K562 (cell line): Measurements from ENCODE around the gene TENT4A. TPM values are rescaled to one million over a fixed set of nuclear protein-coding genes. Genes with fewer than 3 reads are reported as not detected.
A peak's percentile ranks its signal among the peaks of the same experiment; 100 is the strongest.

Experiments
- BHLHE40 ChIP-seq: IDR thresholded peaks from 2 replicates; pipeline ENCODE4 v1.6.1; 2011; ENCODE audit warnings: low read length, improper control_type of control experiment
- CEBPB ChIP-seq: fragments of 450-650 bp; IDR thresholded peaks from 2 replicates; pipeline ENCODE4 v1.6.1; 2016; ENCODE audit warnings: missing genetic modification characterization, missing compliant biosample characterization
- FOSL1 ChIP-seq: fragments of 200-800 bp; sonication (Bioruptor generic); conservative IDR thresholded peaks from 2 replicates; pipeline ENCODE4 v1.6.1; 2016; ENCODE audit warnings: missing genetic modification characterization, missing compliant biosample characterization
- MBD2 ChIP-seq: sonication (generic); IDR thresholded peaks from 2 replicates; pipeline ENCODE4 v1.6.1; 2016; ENCODE audit warnings: low read depth, borderline replicate concordance
- MCM2 ChIP-seq: fragments of 450-650 bp; IDR thresholded peaks from 2 replicates; pipeline ENCODE4 v1.6.1; 2017; ENCODE audit warnings: low read depth, mild to moderate bottlenecking
- NR2C2 ChIP-seq, 2 experiments: fragments of 200-800 bp in 1 of 2; sonication (Bioruptor generic) in 1 of 2; sonication (generic) in 1 of 2; formaldehyde crosslinking in 1 of 2; IDR thresholded peaks; 2 replicates each; pipeline versions ENCODE4 v1.6.1 to v1.8.0; 2016 to 2022; ENCODE audit warnings: mild to moderate bottlenecking in 1 of 2, missing compliant biosample characterization in 1 of 2, missing genetic modification characterization in 1 of 2, missing genetic modification reagents in 1 of 2
- RBBP5 ChIP-seq: fragments of 200-600 bp; sonication (generic); IDR thresholded peaks from 2 replicates; pipeline ENCODE4 v1.6.1; 2012; ENCODE audit warnings: borderline replicate concordance, mild to moderate bottlenecking, low read length, control low read depth, inconsistent platforms; ENCODE audit not compliant: insufficient read depth, poor library complexity, severe bottlenecking
- ZNF384 ChIP-seq: IDR thresholded peaks from 2 replicates; pipeline ENCODE4 v1.6.1; 2012; ENCODE audit warnings: low read depth, low read length, improper control_type of control experiment
- ZNF785 ChIP-seq: fragments of 250-450 bp; sonication (Bioruptor Pico); IDR thresholded peaks from 2 replicates; pipeline ENCODE4 v1.4.0; 2020; ENCODE audit warnings: mild to moderate bottlenecking
- polyA plus RNA-seq, 8 experiments: library from polyadenylated mRNA; depleted of rRNA in 4 of 8; stranded (reverse) in 5 of 8; unstranded in 3 of 8; fragments of >200 nt; fragmentation: Nextera tagmentation in 2 of 8; fragmentation: Illumina TruSeq in 1 of 8; extraction: Ambion mirVana in 2 of 8; extraction: Trizol in 1 of 8; gene quantifications; 2 replicates each; pipeline versions ENCODE4 v1.2.1 to v1.2.3, GENCODE V29; 2011 to 2014; ENCODE audit warnings: inconsistent platforms in 1 of 8, missing spikeins in 1 of 8
- total RNA-seq, 7 experiments: library from RNA; depleted of rRNA in 6 of 7; stranded (reverse); fragments of >200 nt in 6 of 7; fragmentation: Illumina TruSeq in 2 of 7; extraction: Trizol in 2 of 7; gene quantifications; 2 replicates each; pipeline versions ENCODE4 v1.2.1 to v1.2.3, GENCODE V29; 2011 to 2021; ENCODE audit warnings: low replicate concordance in 1 of 7
- TF ChIP-seq, protein P1 (sequence below): sonication (generic); formaldehyde crosslinking; IDR thresholded peaks from 2 replicates; pipeline ENCODE4 v1.5.0; 2020; ENCODE audit warnings: missing genetic modification reagents
- TF ChIP-seq, protein P2 (sequence below): sonication (generic); formaldehyde crosslinking; IDR thresholded peaks from 2 replicates; pipeline ENCODE4 v1.8.0; 2022; ENCODE audit warnings: missing genetic modification reagents, mild to moderate bottlenecking, moderate library complexity, borderline replicate concordance
- TF ChIP-seq, protein P3 (sequence below), 3 experiments: IDR thresholded peaks in 2 of 3; conservative IDR thresholded peaks in 1 of 3; 2 replicates each; pipeline ENCODE4 v1.5.1; 2011 to 2012; ENCODE audit warnings: low read length in 3 of 3, mild to moderate bottlenecking in 3 of 3, control low read depth in 2 of 3, improper control_type of control experiment in 1 of 3, inconsistent platforms in 1 of 3, low read depth in 1 of 3, mixed read lengths in 1 of 3, moderate library complexity in 1 of 3; ENCODE audit not compliant: insufficient read depth in 2 of 3
- TF ChIP-seq, protein P4 (sequence below), 2 experiments: fragments of 450-650 bp; formaldehyde crosslinking in 1 of 2; IDR thresholded peaks; 2 replicates each; pipeline versions ENCODE4 v1.4.0 to v1.6.1; 2014 to 2020; ENCODE audit warnings: mild to moderate bottlenecking in 2 of 2, borderline replicate concordance in 1 of 2, low read depth in 1 of 2

TENT4A gene
- total and polyA plus RNA-seq, 9 of the 15 experiments (the other 6 are each of a cell fraction or from before 2014, with no cell fraction given), result 1.3 to 27.3 (median 13.0) TPM

DNA sequence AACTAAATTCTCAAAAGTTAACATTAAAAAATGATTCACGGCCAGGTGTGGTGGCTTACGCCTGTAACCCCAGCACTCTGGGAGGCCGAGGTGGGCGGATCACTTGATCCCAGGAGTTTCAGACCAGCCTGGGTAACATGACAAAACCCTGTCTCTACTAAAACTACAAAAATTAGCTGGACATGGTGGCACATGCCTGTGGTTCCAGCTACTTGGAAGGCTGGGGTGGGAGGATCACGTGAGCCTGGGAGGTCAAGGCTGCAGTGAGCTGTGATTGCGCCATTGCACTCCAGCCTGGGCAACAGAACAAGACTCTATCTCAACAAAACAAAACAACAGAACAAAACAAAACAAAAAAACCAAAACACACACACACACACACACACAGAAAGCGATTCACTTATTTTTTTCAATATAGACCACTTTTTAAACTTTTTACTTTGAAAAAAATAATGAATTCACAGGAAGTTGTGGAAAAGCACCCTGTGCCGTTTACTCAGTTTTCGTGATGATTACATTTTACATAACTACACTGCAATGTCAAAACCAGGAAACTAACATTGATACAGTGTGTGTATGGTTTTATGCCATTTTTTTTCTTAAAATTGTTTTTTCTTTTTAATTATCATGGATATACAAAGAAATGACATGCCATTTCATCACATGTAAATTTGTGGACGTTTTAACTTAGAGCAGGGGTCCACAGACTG is 73.7 kb downstream of the TENT4A start (continued):
- TF ChIP-seq ZNF384, result no peak
- TF ChIP-seq, protein P1, sequence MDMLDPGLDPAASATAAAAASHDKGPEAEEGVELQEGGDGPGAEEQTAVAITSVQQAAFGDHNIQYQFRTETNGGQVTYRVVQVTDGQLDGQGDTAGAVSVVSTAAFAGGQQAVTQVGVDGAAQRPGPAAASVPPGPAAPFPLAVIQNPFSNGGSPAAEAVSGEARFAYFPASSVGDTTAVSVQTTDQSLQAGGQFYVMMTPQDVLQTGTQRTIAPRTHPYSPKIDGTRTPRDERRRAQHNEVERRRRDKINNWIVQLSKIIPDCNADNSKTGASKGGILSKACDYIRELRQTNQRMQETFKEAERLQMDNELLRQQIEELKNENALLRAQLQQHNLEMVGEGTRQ (CRISPR knock-in tag), result peak; percentile 59
- TF ChIP-seq FOSL1 (tag), result no peak
- TF ChIP-seq, protein P2, sequence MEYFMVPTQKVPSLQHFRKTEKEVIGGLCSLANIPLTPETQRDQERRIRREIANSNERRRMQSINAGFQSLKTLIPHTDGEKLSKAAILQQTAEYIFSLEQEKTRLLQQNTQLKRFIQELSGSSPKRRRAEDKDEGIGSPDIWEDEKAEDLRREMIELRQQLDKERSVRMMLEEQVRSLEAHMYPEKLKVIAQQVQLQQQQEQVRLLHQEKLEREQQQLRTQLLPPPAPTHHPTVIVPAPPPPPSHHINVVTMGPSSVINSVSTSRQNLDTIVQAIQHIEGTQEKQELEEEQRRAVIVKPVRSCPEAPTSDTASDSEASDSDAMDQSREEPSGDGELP (CRISPR knock-in tag), result no peak
- TF ChIP-seq, protein P3, sequence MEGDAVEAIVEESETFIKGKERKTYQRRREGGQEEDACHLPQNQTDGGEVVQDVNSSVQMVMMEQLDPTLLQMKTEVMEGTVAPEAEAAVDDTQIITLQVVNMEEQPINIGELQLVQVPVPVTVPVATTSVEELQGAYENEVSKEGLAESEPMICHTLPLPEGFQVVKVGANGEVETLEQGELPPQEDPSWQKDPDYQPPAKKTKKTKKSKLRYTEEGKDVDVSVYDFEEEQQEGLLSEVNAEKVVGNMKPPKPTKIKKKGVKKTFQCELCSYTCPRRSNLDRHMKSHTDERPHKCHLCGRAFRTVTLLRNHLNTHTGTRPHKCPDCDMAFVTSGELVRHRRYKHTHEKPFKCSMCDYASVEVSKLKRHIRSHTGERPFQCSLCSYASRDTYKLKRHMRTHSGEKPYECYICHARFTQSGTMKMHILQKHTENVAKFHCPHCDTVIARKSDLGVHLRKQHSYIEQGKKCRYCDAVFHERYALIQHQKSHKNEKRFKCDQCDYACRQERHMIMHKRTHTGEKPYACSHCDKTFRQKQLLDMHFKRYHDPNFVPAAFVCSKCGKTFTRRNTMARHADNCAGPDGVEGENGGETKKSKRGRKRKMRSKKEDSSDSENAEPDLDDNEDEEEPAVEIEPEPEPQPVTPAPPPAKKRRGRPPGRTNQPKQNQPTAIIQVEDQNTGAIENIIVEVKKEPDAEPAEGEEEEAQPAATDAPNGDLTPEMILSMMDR (IDR thresholded peaks at IDR 0.05 in 2 of 3, conservative IDR thresholded peaks at IDR 0.05 in 1 of 3; ENCODE audit: insufficient read depth in 2 of 3, low read depth in 1 of 3, low read length in 3 of 3), result no peak
- no peak for TF ChIP-seq MCM2
- TF ChIP-seq, protein P4, sequence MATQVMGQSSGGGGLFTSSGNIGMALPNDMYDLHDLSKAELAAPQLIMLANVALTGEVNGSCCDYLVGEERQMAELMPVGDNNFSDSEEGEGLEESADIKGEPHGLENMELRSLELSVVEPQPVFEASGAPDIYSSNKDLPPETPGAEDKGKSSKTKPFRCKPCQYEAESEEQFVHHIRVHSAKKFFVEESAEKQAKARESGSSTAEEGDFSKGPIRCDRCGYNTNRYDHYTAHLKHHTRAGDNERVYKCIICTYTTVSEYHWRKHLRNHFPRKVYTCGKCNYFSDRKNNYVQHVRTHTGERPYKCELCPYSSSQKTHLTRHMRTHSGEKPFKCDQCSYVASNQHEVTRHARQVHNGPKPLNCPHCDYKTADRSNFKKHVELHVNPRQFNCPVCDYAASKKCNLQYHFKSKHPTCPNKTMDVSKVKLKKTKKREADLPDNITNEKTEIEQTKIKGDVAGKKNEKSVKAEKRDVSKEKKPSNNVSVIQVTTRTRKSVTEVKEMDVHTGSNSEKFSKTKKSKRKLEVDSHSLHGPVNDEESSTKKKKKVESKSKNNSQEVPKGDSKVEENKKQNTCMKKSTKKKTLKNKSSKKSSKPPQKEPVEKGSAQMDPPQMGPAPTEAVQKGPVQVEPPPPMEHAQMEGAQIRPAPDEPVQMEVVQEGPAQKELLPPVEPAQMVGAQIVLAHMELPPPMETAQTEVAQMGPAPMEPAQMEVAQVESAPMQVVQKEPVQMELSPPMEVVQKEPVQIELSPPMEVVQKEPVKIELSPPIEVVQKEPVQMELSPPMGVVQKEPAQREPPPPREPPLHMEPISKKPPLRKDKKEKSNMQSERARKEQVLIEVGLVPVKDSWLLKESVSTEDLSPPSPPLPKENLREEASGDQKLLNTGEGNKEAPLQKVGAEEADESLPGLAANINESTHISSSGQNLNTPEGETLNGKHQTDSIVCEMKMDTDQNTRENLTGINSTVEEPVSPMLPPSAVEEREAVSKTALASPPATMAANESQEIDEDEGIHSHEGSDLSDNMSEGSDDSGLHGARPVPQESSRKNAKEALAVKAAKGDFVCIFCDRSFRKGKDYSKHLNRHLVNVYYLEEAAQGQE (IDR thresholded peaks at IDR 0.05; ENCODE audit: borderline replicate concordance), result no peak
- TF ChIP-seq, protein P4 (CRISPR knock-in tag; IDR thresholded peaks at IDR 0.05; ENCODE audit: low read depth), result no peak
- no peak for TF ChIP-seq RBBP5
- peak; percentile 30; the same call in 1 of the 2 replicates for TF ChIP-seq BHLHE40
- TF ChIP-seq MBD2, result no peak
- peak; percentile 74 for TF ChIP-seq CEBPB (tag)
- TF ChIP-seq NR2C2 (CRISPR knock-in tag; IDR thresholded peaks at IDR 0.05), result no peak
- peak; percentile 37; the same call in 1 of the 2 replicates for TF ChIP-seq NR2C2 (tag; IDR thresholded peaks at IDR 0.05)
- no peak for TF ChIP-seq ZNF785 (CRISPR knock-in tag)
